ENCODE data around the gene UMPS. TPM values are rescaled to one million over a fixed set of nuclear protein-coding genes. Genes with fewer than 3 reads are reported as not detected.
"Not testable (repeated sequence)": the region's sequence is repeated elsewhere in the genome, so short reads cannot be mapped to it uniquely, and the experiment has no call there.

Gene UMPS
- total RNA-seq, 1 donor from 2014 or later = 19.4 TPM

- Mint-ChIP-seq H3K36me3 (ENCODE audit: low read depth) (peaks cover 13% of the 10 kb centered on the region), H3K27ac (ENCODE audit: unreplicated experiment) (peak overlapping the region; percentile 83), H3K27me3 (ENCODE audit: low read depth) (no peaks in the 10 kb centered on the region), H3K4me3 (ENCODE audit: unreplicated experiment) (no peak overlapping the region), H3K4me1 (ENCODE audit: low read depth) (peaks cover 81% of the 10 kb centered on the region), H3K9me3 (ENCODE audit: low read depth) (no peaks in the 10 kb centered on the region)
- no peak for TF ChIP-seq CTCF (IDR thresholded peaks at IDR 0.05)
- DNase-seq (ENCODE audit: low spot score) = no peak
Observed at GRCh38 chr3:124785973-124786372, 55.7 kb downstream of the UMPS start.

GRCh38 chr3:124786511-124787241 lies 56.4 kb downstream of the UMPS start:
- DNase-seq (ENCODE audit: low spot score) = no peak
- H3K27ac Mint-ChIP-seq (ENCODE audit: unreplicated experiment) = peak overlapping the region; percentile 83
- TF ChIP-seq CTCF (IDR thresholded peaks at IDR 0.05) = peak; percentile 83
- no peak overlapping the region for H3K4me3 Mint-ChIP-seq (ENCODE audit: unreplicated experiment)
- H3K27me3 Mint-ChIP-seq (ENCODE audit: low read depth) = no peaks in the 10 kb centered on the region
- peaks cover 13% of the 10 kb centered on the region for H3K36me3 Mint-ChIP-seq (ENCODE audit: low read depth)
- peaks cover 81% of the 10 kb centered on the region for H3K4me1 Mint-ChIP-seq (ENCODE audit: low read depth)
- H3K9me3 Mint-ChIP-seq (ENCODE audit: low read depth) = no peaks in the 10 kb centered on the region

- Mint-ChIP-seq H3K4me1 (ENCODE audit: low read depth) (peaks cover 81% of the 10 kb centered on the region), H3K27me3 (ENCODE audit: low read depth) (no peaks in the 10 kb centered on the region), H3K36me3 (ENCODE audit: low read depth) (peaks cover 9% of the 10 kb centered on the region), H3K27ac (ENCODE audit: unreplicated experiment) (peak overlapping the region; percentile 83), H3K4me3 (ENCODE audit: unreplicated experiment) (no peak overlapping the region), H3K9me3 (ENCODE audit: low read depth) (no peaks in the 10 kb centered on the region)
- no peak for DNase-seq (ENCODE audit: low spot score)
- TF ChIP-seq CTCF (IDR thresholded peaks at IDR 0.05) = no peak
Observed at GRCh38 chr3:124787476-124788195, 57.4 kb downstream of the UMPS start.

- no peak for TF ChIP-seq CTCF (IDR thresholded peaks at IDR 0.05)
- no peaks in the 10 kb centered on the region for H3K9me3 Mint-ChIP-seq (ENCODE audit: low read depth)
- no peak overlapping the region for H3K4me3 Mint-ChIP-seq (ENCODE audit: unreplicated experiment)
- H3K36me3 Mint-ChIP-seq (ENCODE audit: low read depth) = peaks cover 9% of the 10 kb centered on the region
- DNase-seq (ENCODE audit: low spot score) = no peak
- H3K27me3 Mint-ChIP-seq (ENCODE audit: low read depth) = no peaks in the 10 kb centered on the region
- H3K27ac Mint-ChIP-seq (ENCODE audit: unreplicated experiment) = peak overlapping the region; percentile 70
- H3K4me1 Mint-ChIP-seq (ENCODE audit: low read depth) = peaks cover 83% of the 10 kb centered on the region
Observed at GRCh38 chr3:124788254-124788745, 58.0 kb downstream of the UMPS start.

- Mint-ChIP-seq H3K27ac (ENCODE audit: unreplicated experiment) (peak overlapping the region; percentile 70), H3K36me3 (ENCODE audit: low read depth) (peaks cover 14% of the 10 kb centered on the region), H3K4me1 (ENCODE audit: low read depth) (peaks cover 83% of the 10 kb centered on the region)
- not testable (repeated sequence) for H3K27me3 Mint-ChIP-seq (ENCODE audit: low read depth); H3K4me3 Mint-ChIP-seq (ENCODE audit: unreplicated experiment); DNase-seq (ENCODE audit: low spot score); H3K9me3 Mint-ChIP-seq (ENCODE audit: low read depth)
Observed at GRCh38 chr3:124789103-124789502, 58.9 kb downstream of the UMPS start.

Measured in chondrocyte (in vitro differentiated cells).